ENCODE results near the gene MLF2. TPM values are rescaled to one million over a fixed set of nuclear protein-coding genes. Genes with fewer than 3 reads are reported as not detected.

MLF2 gene, protein sequence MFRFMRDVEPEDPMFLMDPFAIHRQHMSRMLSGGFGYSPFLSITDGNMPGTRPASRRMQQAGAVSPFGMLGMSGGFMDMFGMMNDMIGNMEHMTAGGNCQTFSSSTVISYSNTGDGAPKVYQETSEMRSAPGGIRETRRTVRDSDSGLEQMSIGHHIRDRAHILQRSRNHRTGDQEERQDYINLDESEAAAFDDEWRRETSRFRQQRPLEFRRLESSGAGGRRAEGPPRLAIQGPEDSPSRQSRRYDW
- total RNA-seq (2021; ENCODE audit: unreplicated experiment) (309 TPM), Bru-seq, nascent RNA (percentile 73 among the genes with signal in this experiment), BruChase-seq, experiment 1, labeled RNA remaining after a 6-hour chase (percentile 95 among the genes with signal in this experiment), BruChase-seq, experiment 2, labeled RNA remaining after a 2-hour chase (percentile 88 among the genes with signal in this experiment)
- 328 and 383 TPM in 2 replicates for polyA plus RNA-seq (2012)
- long read RNA-seq, transcript MLF2-201 (9 exons, 1,969 nt), result major isoform, 333 of 381 reads
- long read RNA-seq, partial matches to known transcripts, result 42 of 381 reads
- long read RNA-seq, other reads (novel, unspliced or antisense), result 6 of 381 reads

DNA sequence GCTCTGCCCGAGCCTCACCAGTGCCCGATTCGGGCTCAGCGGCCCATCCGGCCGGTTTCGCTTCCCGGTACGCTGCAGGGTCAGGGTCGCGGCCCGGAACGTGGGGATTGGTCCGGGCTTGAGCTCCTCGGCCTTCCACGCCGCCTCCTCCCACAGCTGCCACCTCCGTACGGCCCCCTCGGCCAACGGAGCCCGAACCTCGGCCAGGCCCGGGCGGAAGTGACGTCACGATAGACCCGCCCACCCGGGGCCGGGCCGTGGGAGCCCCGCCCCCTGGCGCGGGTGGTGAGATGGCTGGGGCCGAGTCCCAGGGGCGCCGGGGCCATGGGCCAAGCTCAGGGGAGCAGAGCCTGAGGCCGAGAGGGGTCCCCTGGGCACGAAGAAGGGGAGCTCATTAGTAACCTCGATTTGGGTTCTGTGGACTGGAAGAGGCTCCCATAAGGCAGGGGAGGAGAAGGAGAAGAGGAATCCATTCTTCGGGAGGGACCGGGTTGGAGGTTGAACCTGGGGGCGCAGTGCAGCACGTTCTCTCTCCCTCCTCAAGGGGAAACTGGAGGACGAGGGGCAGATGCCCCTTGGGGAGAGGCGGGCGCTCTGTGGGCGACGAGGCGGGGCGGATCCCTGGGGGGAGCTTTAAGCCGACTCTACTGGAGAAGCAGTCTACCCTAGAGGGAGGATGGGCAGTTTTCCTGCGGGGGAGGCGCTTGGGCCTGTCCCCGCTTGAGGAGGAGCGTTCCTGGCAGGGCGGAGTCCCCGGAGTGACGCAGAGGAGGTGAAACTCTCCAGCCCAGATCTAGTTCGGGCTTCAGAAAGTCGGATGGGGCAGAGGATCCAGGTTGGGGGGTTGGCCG is at the start of gene MLF2:
TSS of gene MLF2 (minus strand) at position 221 of the 851 bp plus-strand sequence. CDS start 807 bp downstream, outside the sequence.
- Histone ChIP-seq H4K20me1 (ENCODE audit: insufficient read depth) (no peaks in the 10 kb centered on the region), H3K36me3 (ENCODE audit: control insufficient read depth in 1 of 2, insufficient read depth in 2 of 2, low read length in 2 of 2) (peaks cover 26 to 36% of the 10 kb centered on the region in 2 experiments; a peak in 3 of 4 replicates), H3K4me1 (ENCODE audit: control insufficient read depth in 1 of 2, insufficient read depth in 2 of 2, low read length in 2 of 2) (peaks cover 14 to 32% of the 10 kb centered on the region in 2 experiments; a peak in 3 of 4 replicates), H3K9ac (ENCODE audit: low read length) (peak within 1 kb of the TSS; percentile 99), H2AFZ (ENCODE audit: low read depth, low read length, poor library complexity, severe bottlenecking) (no peak within 1 kb of the TSS), H3K9me3 (ENCODE audit: control insufficient read depth in 1 of 2, insufficient read depth in 1 of 2, low read depth in 1 of 2, low read length in 2 of 2) (no peaks in the 10 kb centered on the region), H3K4me3 (replicated peaks in 1 of 2; ENCODE audit: low read depth in 1 of 2, low read length in 2 of 2) (peak within 1 kb of the TSS; percentile 94 to 99), H3K9me2 (ENCODE audit: insufficient read depth) (no peaks in the 10 kb centered on the region), H3K27me3 (ENCODE audit: insufficient read depth, low read length) (no peaks in the 10 kb centered on the region), H3K79me2 (ENCODE audit: insufficient read depth, low read length) (peaks cover 31% of the 10 kb centered on the region), H3K27ac (ENCODE audit: low read depth, low read length) (peak within 1 kb of the TSS; percentile 92), H3K4me2 (ENCODE audit: low read length) (peak within 1 kb of the TSS; percentile 76)
- ATAC-seq (peak; percentile 92), DNase-seq (ENCODE audit: low read depth, low spot score) (peak; percentile 97)
- POLR2A ChIA-PET, result interaction anchor here (0.5 to 3.3 kb wide), 21 partner anchors 8 to 219 kb away, joined by 3 to 41 read pairs (median 3); partner anchors contain the start of genes CDCA3, COPS7A, GAPDH and PTMS
- CTCF ChIA-PET, result interaction anchor here (0.7 to 4.6 kb wide), 26 partner anchors 8 to 184 kb away, joined by 3 to 53 read pairs (median 7); partner anchors contain the start of genes CDCA3, COPS7A, GPR162 and LAG3
- BruUV-seq (replicated peaks), result TSS peak; percentile 88
- RAD21 ChIA-PET (ENCODE audit: low non-redundant PET in 1 of 2, low total read pairs in 2 of 2, uncharacterized antibody in 2 of 2, unreplicated experiment in 2 of 2), result interaction anchor here (0.8 to 2.9 kb wide), 4 partner anchors 12 to 29 kb away, joined by 3 to 15 read pairs (median 4); partner anchors contain the start of genes COPS7A (in 1 of the 2) and PTMS (in 1 of the 2)
- intact Hi-C loops (cut with micrococcal nuclease), result loop anchor here (1.0 to 5.0 kb wide), 4 partner anchors 14 to 209 kb away; partner anchors contain the start of gene PTMS
- TF ChIP-seq SP1 (IDR thresholded peaks at IDR 0.05; ENCODE audit: low read depth) (peak; percentile 44; the same call in 1 of the 2 replicates), TCF7L2 (IDR thresholded peaks at IDR 0.05; ENCODE audit: borderline replicate concordance, extremely low read depth, insufficient read depth, insufficient read length) (no peak), SIN3A (IDR thresholded peaks at IDR 0.05; ENCODE audit: low read depth) (peak; percentile 24; the same call in 1 of the 2 replicates), JUND (IDR thresholded peaks at IDR 0.05) (no peak), CEBPB (IDR thresholded peaks at IDR 0.05; ENCODE audit: low read depth) (no peak), ELF1 (IDR thresholded peaks at IDR 0.05; ENCODE audit: borderline replicate concordance, low read depth) (no peak), ZNF274 (IDR thresholded peaks at IDR 0.05; ENCODE audit: low read depth, low read length) (no peak), CBX3 (IDR thresholded peaks at IDR 0.05; ENCODE audit: low read depth) (no peak), RAD21 (IDR thresholded peaks at IDR 0.05; ENCODE audit: low read depth) (no peak; the same call in 1 of the 2 replicates)
- TF ChIP-seq, protein P1, sequence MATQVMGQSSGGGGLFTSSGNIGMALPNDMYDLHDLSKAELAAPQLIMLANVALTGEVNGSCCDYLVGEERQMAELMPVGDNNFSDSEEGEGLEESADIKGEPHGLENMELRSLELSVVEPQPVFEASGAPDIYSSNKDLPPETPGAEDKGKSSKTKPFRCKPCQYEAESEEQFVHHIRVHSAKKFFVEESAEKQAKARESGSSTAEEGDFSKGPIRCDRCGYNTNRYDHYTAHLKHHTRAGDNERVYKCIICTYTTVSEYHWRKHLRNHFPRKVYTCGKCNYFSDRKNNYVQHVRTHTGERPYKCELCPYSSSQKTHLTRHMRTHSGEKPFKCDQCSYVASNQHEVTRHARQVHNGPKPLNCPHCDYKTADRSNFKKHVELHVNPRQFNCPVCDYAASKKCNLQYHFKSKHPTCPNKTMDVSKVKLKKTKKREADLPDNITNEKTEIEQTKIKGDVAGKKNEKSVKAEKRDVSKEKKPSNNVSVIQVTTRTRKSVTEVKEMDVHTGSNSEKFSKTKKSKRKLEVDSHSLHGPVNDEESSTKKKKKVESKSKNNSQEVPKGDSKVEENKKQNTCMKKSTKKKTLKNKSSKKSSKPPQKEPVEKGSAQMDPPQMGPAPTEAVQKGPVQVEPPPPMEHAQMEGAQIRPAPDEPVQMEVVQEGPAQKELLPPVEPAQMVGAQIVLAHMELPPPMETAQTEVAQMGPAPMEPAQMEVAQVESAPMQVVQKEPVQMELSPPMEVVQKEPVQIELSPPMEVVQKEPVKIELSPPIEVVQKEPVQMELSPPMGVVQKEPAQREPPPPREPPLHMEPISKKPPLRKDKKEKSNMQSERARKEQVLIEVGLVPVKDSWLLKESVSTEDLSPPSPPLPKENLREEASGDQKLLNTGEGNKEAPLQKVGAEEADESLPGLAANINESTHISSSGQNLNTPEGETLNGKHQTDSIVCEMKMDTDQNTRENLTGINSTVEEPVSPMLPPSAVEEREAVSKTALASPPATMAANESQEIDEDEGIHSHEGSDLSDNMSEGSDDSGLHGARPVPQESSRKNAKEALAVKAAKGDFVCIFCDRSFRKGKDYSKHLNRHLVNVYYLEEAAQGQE (IDR thresholded peaks at IDR 0.05; ENCODE audit: low read depth), result no peak
- TF ChIP-seq, protein P2, sequence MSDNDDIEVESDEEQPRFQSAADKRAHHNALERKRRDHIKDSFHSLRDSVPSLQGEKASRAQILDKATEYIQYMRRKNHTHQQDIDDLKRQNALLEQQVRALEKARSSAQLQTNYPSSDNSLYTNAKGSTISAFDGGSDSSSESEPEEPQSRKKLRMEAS (IDR thresholded peaks at IDR 0.05), result no peak
- TF ChIP-seq, protein P3, sequence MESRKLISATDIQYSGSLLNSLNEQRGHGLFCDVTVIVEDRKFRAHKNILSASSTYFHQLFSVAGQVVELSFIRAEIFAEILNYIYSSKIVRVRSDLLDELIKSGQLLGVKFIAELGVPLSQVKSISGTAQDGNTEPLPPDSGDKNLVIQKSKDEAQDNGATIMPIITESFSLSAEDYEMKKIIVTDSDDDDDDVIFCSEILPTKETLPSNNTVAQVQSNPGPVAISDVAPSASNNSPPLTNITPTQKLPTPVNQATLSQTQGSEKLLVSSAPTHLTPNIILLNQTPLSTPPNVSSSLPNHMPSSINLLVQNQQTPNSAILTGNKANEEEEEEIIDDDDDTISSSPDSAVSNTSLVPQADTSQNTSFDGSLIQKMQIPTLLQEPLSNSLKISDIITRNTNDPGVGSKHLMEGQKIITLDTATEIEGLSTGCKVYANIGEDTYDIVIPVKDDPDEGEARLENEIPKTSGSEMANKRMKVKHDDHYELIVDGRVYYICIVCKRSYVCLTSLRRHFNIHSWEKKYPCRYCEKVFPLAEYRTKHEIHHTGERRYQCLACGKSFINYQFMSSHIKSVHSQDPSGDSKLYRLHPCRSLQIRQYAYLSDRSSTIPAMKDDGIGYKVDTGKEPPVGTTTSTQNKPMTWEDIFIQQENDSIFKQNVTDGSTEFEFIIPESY (IDR thresholded peaks at IDR 0.05; ENCODE audit: extremely low read depth, insufficient replicate concordance, low read length), result no peak
- TF ChIP-seq, protein P4, sequence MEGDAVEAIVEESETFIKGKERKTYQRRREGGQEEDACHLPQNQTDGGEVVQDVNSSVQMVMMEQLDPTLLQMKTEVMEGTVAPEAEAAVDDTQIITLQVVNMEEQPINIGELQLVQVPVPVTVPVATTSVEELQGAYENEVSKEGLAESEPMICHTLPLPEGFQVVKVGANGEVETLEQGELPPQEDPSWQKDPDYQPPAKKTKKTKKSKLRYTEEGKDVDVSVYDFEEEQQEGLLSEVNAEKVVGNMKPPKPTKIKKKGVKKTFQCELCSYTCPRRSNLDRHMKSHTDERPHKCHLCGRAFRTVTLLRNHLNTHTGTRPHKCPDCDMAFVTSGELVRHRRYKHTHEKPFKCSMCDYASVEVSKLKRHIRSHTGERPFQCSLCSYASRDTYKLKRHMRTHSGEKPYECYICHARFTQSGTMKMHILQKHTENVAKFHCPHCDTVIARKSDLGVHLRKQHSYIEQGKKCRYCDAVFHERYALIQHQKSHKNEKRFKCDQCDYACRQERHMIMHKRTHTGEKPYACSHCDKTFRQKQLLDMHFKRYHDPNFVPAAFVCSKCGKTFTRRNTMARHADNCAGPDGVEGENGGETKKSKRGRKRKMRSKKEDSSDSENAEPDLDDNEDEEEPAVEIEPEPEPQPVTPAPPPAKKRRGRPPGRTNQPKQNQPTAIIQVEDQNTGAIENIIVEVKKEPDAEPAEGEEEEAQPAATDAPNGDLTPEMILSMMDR (IDR thresholded peaks at IDR 0.05 in 2 of 3, conservative IDR thresholded peaks at IDR 0.05 in 1 of 3; ENCODE audit: borderline replicate concordance in 1 of 3, insufficient read depth in 1 of 3, low read depth in 2 of 3, low read length in 2 of 3), result no peak; a peak in 4 of 6 replicates

Data from HCT116 (cell line).